ENCODE results near the gene LAP3.
"Not testable (repeated sequence)": the region's sequence is repeated elsewhere in the genome, so short reads cannot be mapped to it uniquely, and the experiment has no call there.

Gene LAP3

DNA sequence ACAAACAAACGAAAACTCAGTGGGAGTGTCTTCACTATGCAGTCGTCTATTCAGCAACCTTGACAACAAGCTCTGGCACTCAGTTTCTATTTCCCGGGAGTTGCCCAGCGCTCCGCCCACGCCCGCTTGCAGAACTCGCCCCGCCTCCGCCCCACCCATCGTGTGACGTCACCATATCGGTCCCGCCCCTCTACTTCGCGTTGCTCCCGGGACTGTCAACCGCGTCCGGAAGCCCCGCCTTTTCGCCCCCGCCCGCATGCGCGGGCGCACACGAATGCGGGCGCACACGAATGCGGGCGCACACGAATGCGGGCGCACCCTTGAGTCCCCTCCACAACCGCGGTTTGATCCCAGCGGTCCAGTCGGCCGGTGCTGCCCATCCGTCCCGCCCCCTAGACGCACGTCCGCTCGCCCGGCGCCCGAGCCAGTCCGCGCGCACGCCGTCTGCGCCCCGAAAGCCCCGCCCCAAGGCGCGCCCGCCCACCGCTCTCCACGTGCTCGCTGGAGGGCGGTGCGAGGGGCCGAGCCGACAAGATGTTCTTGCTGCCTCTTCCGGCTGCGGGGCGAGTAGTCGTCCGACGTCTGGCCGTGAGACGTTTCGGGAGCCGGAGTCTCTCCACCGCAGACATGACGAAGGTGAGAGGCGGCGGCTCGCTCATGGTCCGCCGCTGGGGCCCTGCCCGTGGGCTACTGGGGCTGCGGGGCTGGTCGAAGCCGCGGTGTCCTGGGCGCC is at the start of gene LAP3:
LAP3 (plus strand) TSS at position 267 of the 733 bp plus-strand sequence; CDS start at position 535, 268 bp downstream.
- Histone ChIP-seq H3K27ac (peak within 1 kb of the TSS; percentile 80 to 99 (median 92)), H3K4me3 (peak within 1 kb of the TSS; percentile 52 to 94 (median 74))

DNA sequence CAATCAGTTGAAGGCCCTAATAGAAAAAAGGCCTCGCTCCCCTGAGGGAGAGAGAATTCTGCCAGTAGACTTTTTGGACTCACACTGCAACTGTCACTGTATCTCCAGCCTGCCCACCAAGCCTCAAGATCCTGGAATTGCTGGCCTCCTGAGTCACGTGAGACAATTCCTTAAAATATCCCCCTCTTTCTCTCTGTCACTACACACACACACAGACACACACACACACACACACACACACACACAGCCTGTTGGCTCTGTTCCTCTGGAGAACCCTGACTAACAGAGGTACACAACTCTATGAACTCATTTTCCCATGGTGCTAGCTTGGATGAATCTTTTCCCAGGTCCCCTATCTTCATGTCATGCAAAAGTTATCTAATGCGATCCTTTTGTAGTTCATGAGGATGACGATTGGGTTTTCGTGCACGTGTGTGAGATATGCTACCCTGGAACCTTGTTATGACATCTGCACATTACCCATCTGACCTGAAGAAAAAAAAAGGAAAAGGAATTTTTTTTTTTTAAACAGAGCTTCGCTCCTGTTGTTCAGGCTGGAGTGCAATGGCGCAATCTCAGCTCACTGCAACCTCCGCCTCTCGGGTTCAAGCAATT is 48.3 kb upstream of the LAP3 start:
- no peak overlapping the region for H3K27ac ChIP-seq
- H3K4me3 ChIP-seq = no peak overlapping the region

DNA sequence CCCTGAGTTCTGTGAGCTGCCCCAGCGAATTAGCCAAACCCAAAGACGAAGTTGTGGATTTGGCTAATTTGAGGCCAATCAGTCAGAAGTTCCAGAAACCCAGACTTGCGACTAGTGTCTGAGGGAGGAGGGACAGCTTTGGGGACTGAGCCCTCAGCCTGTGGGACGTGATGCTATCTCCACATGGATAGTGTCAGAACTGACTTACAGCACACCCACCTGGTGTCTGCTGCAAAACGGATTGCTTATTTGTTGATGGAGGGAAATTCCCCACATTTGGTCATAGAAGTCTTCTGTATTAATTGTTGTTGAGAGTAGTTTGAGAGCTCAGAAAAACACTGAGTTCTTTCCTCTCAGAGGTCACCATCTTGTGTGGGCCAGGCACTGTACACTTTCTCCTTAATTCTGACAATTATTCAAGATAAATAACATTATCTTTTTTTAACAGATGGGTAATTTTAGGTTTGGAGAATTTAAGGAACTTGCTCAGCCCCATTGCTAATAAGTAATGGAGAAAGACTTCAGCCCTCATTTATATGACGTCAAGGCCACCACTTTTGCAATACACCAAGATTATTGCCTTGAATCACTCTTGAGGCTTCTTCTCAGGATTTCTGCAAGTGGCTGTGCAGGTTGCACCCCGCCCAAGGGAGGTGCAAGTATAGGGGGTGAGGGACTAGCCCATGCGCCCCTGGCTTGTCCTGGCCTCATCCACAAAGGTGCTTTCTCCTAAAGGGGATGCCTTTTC is 45.3 kb upstream of the LAP3 start:
- no peak overlapping the region for H3K27ac ChIP-seq
- no peak overlapping the region for H3K4me3 ChIP-seq

DNA sequence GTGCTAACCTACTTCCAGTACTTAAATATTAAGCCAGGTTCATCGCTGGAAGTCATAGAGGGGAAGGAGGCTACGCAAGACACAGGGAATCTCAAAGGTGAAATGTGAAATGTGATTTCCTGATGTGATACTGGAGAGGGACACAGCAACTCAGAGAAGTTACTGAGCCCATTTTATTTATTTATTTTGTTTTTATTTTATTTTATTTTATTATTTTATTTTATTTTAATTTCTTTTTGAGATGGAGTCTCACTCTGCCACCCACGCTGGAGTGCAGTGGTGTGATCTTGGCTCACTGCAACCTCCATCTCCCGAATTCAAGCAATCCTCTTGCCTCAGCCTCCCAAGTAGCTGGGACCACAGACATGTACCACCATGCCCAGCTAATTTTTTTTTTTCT is 42.3 kb upstream of the LAP3 start:
- H3K27ac ChIP-seq = no peak overlapping the region

DNA sequence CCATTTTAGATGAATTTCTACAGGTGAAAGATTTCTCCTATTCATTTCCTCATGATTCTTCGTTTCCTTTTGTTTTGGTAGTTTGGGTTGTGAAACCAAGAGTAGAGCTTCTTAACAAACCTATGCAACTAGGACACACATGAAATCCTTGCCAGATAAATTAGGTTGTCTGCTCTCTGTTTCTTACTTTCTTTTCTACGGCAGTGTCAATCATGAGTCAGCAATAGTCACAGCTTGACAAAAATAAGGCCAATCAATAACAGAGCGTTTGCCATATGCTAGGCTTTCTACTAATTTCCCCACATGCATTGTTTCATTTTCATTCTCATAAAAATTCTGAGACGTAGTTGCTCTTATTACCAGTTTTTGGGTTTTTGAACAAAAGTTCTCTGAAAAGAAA is 41.8 kb upstream of the LAP3 start:
- H3K27ac ChIP-seq = no peak overlapping the region
- no peak overlapping the region for H3K4me3 ChIP-seq

More for the DNA sequence above, 42.3 kb upstream of the LAP3 start:
- H3K4me3 ChIP-seq = no peak overlapping the region

DNA sequence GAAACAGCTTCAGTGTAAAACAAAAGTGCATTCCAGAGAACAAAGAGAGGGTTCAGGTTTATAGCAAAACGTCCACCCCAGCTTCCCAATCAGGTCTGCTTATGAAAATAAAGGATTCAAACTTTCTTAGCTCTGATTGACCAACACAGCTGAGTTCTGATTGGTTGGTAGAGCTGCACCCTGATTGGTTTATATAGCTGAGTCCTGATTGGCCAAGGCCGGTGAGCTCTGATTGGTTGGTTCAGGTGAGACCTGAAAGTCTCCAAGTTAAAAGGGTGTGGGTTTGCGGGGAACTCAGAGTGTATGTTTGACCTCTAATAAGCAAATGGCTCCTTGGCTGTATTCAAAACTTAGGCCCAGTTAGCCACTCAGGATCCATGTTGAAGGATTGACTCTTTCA is 41.1 kb upstream of the LAP3 start:
- H3K4me3 ChIP-seq = no peak overlapping the region
- H3K27ac ChIP-seq = no peak overlapping the region

DNA sequence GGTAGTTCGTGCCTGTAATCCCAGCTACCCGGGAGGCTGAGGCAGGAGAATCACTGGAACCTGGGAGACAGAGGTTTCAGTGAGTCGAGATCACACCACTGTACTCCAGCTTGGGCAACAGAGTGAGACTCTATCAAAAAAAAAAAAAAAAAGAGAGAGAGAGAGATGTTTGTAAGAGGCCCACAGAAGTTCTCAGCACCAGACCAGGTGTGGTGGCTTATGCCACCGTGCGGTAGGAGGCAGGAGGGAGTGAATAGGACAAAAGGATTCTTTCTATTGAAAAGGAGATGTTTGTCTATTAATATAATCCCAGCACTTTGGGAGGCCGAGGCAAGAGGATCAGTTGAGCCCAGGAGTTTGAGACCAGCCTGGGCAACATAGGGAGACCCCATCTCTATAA is 39.9 kb upstream of the LAP3 start:
- H3K4me3 ChIP-seq, H3K27ac ChIP-seq: not testable (repeated sequence)

DNA sequence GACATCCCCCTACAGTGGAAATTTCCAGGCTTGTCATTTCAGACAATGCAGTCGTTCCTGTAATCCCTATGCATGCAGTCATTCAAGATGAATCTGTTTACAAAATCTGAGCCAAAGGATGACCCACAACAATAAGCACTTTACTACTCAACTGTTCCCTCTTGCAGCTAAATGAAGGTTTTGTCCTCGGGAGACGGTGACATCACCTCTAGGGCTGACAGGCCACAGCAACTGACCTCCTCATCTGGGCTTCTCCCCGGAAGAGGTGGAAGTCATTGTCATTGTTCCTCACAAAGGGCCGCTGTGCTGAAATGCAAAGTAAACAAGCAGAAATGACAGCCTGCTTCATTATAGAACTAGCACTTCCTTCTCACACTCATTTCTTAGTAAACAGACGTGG is 32.8 kb upstream of the LAP3 start:
- H3K27ac ChIP-seq = no peak overlapping the region
- no peak overlapping the region for H3K4me3 ChIP-seq

DNA sequence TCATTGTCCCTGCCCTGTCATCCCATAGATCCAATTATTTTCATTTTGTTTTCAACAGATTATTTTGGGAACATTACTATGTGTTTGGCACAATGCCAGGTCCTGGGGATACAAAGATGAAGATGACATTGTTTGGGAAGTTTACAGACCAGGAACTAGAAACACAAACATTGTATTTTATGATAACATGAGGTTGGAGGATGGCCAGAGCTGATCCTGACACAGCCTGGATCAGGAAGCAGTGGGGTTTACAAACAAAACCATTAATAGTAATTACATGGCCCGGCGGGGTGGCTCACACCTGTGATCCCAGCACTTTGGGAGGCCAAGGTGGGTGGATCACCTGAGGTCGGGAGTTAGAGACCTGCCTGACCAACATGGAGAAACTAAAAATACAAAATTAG is 32.2 kb upstream of the LAP3 start:
- Histone ChIP-seq H3K4me3 (no peak overlapping the region), H3K27ac (no peak overlapping the region)

DNA sequence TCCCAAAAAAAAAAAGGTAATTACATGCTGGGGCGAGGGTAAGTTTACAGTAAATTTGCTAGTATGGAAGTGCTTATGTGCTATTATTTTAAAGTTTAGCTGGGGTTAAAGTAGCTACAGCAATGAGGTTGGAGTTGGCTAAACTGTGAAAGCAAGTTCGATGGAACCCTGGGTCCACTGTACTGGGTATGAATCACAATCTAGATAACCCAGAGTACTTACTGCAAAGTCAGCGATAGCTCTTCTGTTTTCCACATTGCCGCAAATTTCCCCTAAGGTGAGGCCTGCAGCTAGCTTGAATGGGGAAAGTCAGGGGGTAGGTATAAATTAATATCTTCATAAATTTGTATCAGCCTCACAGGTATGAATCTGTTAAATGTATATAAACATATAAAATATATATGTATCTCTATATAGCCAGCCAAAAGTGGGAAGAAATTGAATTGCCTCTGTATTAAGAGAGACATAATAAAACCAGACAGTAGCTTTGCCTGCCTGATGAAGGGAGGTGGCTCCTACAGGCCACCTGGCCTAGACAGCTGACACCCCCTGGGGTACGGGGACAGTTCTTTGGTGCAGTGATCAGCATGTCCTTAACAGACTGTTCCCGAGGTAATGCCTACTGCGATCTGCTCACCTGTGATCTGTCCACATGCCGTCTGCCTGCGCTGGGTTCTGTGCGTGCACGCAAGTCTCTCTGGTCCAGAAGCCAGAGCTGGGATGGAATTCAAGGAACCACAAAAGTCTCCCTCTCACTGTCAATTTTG is 31.4 kb upstream of the LAP3 start:
- no peak overlapping the region for H3K27ac ChIP-seq
- H3K4me3 ChIP-seq = no peak overlapping the region

DNA sequence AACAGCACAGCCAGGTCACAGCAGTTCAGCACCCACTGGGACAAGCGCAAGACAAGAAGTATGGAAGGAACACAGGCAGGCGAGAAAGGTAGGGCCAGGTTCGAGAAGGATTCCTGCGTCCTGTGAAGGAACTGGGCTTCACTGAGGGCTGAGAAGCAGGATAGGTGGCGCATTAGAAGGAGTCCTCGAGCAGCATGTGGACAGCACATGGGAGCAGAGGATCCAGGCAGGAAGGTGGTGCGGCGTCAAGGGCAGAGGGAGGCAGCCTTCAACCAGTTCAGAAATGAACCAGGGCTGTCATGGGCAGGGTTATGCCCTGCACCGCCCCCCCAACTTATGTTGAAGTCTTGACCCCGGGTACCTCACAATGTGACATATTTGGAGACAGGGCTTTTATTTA is 30.8 kb upstream of the LAP3 start:
- Histone ChIP-seq H3K4me3 (no peak overlapping the region), H3K27ac (no peak overlapping the region)

DNA sequence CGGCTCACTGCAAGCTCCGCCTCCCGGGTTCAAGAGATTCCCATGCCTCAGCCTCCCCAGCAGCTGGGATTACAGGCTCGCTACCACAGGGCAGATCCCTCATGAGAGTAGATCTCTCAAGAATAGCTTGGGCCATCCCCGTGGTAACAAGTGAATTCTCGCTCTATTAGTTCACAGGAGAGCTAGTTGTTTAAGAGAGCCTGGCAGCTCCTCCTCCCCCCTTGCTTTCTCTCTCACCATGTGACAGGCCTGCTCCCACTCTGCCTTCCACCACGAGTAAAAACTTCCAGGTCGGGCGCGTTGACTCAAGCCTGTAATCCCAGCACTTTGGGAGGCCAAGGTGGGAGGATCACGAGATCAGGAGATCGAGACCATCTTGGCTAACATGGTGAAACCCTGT is 30.3 kb upstream of the LAP3 start:
- H3K27ac ChIP-seq = no peak overlapping the region

DNA sequence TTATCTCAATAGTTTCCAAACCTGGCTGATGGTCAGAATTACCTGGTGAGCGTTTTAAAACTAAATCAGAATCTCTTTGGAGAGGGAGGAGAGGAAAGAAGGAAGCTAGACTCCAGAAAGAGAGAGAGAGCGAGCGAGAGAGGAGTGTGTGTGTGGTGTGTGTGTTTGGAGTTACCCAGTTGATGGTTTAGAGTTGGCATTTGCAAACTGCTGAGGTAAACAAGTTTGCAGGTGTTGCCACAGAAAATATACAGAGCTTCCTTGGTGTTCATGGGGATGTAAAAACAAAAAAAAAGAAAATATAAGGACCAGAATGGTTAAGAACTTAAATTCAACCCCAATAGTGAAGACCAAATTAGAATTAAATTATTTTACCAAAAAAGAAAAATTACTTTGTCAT is 26.4 kb upstream of the LAP3 start:
- Histone ChIP-seq H3K27ac (no peak overlapping the region), H3K4me3 (no peak overlapping the region)

More for the DNA sequence above, 30.3 kb upstream of the LAP3 start:
- H3K4me3 ChIP-seq = no peak overlapping the region

DNA sequence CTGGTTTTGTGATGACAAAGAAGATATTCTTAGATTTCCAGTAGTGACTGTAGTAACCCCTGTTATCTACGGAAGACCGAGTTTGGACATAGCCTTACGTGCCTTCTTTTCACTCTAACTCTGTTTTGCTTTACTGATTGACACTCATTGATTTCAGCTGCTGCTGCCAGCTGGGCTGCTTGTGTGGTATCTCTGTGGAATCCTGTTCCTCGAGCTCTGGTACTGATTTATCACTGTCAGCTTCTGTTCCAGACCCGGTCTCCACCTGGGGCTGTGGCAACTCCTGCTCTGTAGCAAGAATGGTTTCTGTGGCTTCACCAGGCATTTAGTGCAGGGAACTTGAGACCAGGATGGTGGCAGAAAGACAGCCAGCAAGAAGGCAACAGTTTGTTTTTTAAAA is 24.6 kb upstream of the LAP3 start:
- Histone ChIP-seq H3K27ac (no peak overlapping the region), H3K4me3 (no peak overlapping the region)

DNA sequence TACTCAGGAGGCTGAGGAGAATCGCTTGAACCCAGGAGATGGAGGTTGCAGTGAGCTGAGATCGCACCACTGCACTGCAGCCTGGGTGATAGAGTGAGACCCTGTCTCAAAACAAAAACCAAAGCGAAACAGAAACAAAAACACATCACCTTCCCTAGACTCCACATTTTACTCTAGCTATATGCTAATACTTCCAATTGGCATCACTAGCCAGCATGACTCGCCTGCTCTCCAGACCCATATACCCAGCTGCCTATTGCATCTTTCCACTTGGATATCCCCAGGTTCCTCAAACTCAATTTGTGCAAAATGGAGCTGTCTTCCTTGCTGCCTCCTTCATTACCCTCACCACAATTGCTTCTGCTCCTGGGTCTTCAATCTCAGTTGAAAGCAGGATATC is 22.4 kb upstream of the LAP3 start:
- no peak overlapping the region for H3K4me3 ChIP-seq
- H3K27ac ChIP-seq = no peak overlapping the region

DNA sequence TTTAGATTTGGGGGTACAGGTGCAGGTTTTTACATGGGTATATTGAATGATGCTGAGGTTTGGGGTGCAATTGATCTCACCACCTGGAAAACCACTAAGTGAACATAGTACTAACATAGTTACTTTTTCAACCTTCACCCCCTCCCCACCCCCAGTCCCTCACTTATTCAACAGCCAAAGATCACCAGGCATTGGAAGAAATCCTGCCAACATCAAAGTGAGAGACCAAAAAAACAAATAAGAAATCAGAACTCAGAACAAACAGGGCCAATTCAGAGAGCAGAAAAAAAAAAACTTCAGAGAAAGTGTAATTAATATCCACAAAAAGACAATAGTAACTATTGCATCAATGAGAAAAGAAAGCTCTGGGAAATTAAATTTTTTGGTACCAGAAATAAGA is 20.5 kb upstream of the LAP3 start:
- H3K27ac ChIP-seq = no peak overlapping the region
- H3K4me3 ChIP-seq = no peak overlapping the region

DNA sequence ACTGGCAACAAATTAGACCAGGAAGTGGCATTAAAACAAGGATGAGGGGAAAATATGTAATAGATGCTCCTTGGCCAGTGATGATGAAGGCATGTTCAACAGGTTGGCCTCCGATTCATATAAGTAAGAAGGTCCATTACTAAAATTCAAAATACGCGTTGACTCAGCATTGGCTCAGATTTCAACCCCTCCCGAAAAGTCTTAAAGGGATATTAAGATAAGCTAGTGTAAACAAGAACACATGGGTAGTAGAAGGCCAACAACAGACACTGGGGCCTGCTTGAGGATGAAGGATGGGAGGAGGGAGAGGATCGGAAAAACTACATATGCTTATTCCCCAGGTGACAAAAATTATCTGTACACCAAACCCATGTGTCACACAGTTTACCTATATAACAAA is 19.1 kb upstream of the LAP3 start:
- no peak overlapping the region for H3K4me3 ChIP-seq
- H3K27ac ChIP-seq = no peak overlapping the region

DNA sequence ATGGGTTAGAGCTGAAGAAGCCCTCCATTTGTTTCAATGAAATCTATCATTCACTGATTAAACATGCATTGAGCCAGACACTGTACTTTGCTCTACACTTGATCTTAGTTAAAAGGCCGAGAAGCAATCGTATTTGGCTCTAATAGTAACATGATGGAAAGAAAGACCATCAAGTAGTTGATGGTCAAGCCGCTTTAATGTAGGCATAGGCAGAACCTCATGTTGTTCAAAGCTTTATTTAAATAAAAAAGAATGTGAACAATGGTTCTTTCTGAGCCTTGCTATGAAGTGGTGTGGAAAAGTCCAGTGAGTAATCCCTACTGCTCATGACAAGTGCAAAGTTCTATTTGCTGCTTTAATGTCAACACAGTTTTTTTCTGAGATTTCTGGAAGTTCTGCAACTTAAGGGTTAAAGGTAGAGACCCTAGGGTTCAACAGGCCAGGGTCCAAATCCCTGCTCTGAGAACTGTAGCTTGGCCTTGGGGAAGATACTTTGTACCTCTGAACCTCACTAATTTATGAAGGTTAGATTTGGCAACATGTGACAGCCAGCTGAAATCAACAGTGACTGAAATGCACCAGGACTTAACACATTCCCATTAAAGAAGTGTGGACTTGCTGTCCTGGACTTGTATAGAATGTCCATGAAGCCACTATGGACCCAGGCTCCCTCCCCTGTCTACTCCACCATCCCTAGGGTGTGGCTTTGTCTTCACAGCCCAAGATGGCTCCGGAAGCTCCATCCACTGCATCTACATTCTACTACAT is 17.9 kb upstream of the LAP3 start:
- Histone ChIP-seq H3K27ac (no peak overlapping the region), H3K4me3 (no peak overlapping the region)

DNA sequence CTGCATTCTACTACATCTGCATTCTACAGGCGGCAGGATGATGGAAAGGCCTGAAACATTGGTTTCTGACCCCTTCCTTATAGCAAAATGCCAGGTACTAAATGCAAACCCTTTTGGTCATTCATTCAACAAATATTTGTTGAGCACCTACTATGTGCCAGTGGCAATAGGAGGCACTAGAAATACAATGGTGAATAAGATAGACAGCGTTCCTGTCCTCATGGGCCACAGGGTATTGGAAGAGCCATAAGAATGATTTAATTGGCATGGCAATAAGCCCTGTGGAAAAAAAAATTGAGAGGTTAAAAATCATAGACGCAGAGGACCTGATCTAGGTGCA is 17.3 kb upstream of the LAP3 start:
- no peak overlapping the region for H3K4me3 ChIP-seq
- no peak overlapping the region for H3K27ac ChIP-seq

Measured in skin epidermis (tissue), 12 donors.